BE2C (cell line): ENCODE results near the gene PRPS1.
"Not testable (repeated sequence)": the region's sequence is repeated elsewhere in the genome, so short reads cannot be mapped to it uniquely, and the experiment has no call there.

Experiments used
- DNase-seq: peaks from one replicate; pipeline ENCODE4 v3.0.0-alpha.2; 2020
- H3K27me3 ChIP-seq: fragments of 250-450 bp; sonication (Bioruptor Pico); 2 replicates; pipeline ENCODE4 v1.5.1; 2020; ENCODE audit warnings: mild to moderate bottlenecking
- H3K36me3 ChIP-seq: fragments of 250-450 bp; sonication (Bioruptor Pico); 2 replicates; pipeline ENCODE4 v1.5.1; 2020; ENCODE audit warnings: mild to moderate bottlenecking
- H3K4me1 ChIP-seq: fragments of 250-450 bp; sonication (Bioruptor Pico); 2 replicates; pipeline ENCODE4 v1.5.1; 2020
- H3K4me3 ChIP-seq: 2 replicates; pipeline ENCODE4 v1.5.1; 2011; ENCODE audit warnings: low read depth, low read length
- H3K9me3 ChIP-seq: fragments of 250-450 bp; sonication (Bioruptor Pico); 2 replicates; pipeline ENCODE4 v1.5.1; 2020
- CTCF ChIP-seq: IDR thresholded peaks from 2 replicates; pipeline ENCODE4 v1.5.1; 2012; ENCODE audit warnings: mild to moderate bottlenecking, low read depth, low read length

PRPS1 gene

GRCh38 chrX:107669261-107669660 lies 41.0 kb downstream of the PRPS1 start:
- no peak for TF ChIP-seq CTCF
- no peaks in the 10 kb centered on the region for H3K9me3 ChIP-seq

GRCh38 chrX:107669885-107670628 lies 41.7 kb downstream of the PRPS1 start:
- Histone ChIP-seq H3K27me3 (no peaks in the 10 kb centered on the region), H3K4me1 (no peaks in the 10 kb centered on the region), H3K9me3 (no peaks in the 10 kb centered on the region), H3K4me3 (no peak overlapping the region), H3K36me3 (no peaks in the 10 kb centered on the region)
- TF ChIP-seq CTCF: no peak
- DNase-seq: no peak

More at GRCh38 chrX:107669261-107669660, 41.0 kb downstream of the PRPS1 start:
- Histone ChIP-seq H3K27me3 (no peaks in the 10 kb centered on the region), H3K36me3 (no peaks in the 10 kb centered on the region), H3K4me3 (no peak overlapping the region), H3K4me1 (no peaks in the 10 kb centered on the region)
- no peak for DNase-seq

- not testable (repeated sequence) for H3K9me3 ChIP-seq, H3K4me3 ChIP-seq, DNase-seq, H3K36me3 ChIP-seq, H3K4me1 ChIP-seq, H3K27me3 ChIP-seq
Observed at GRCh38 chrX:107671256-107671655, 42.9 kb downstream of the PRPS1 start.

GRCh38 chrX:107672955-107673378 lies 44.7 kb downstream of the PRPS1 start:
- H3K4me3 ChIP-seq: no peak overlapping the region
- H3K36me3 ChIP-seq: no peaks in the 10 kb centered on the region
- H3K27me3 ChIP-seq: no peaks in the 10 kb centered on the region
- peak; percentile 66 for DNase-seq
- no peaks in the 10 kb centered on the region for H3K9me3 ChIP-seq
- TF ChIP-seq CTCF: peak; percentile 67
- H3K4me1 ChIP-seq: no peaks in the 10 kb centered on the region; the same call in 1 of the 2 replicates

- H3K27me3 ChIP-seq: no peaks in the 10 kb centered on the region
- H3K4me1 ChIP-seq: no peaks in the 10 kb centered on the region; the same call in 1 of the 2 replicates
- no peak overlapping the region for H3K4me3 ChIP-seq
- no peak for DNase-seq
- H3K9me3 ChIP-seq: no peaks in the 10 kb centered on the region
- TF ChIP-seq CTCF: no peak
- no peaks in the 10 kb centered on the region for H3K36me3 ChIP-seq
Observed at GRCh38 chrX:107673431-107673830, 45.1 kb downstream of the PRPS1 start.

- no peaks in the 10 kb centered on the region; the same call in 1 of the 2 replicates for H3K4me1 ChIP-seq
- no peak for DNase-seq
- H3K36me3 ChIP-seq: no peaks in the 10 kb centered on the region
- no peak for TF ChIP-seq CTCF
- H3K9me3 ChIP-seq: no peaks in the 10 kb centered on the region
- H3K4me3 ChIP-seq: no peak overlapping the region
- H3K27me3 ChIP-seq: no peaks in the 10 kb centered on the region
Observed at GRCh38 chrX:107673933-107674479, 45.7 kb downstream of the PRPS1 start.
